ENCODE measurements around the gene WSCD1. TPM values are rescaled to one million over a fixed set of nuclear protein-coding genes. Genes with fewer than 3 reads are reported as not detected.

WSCD1 gene
- total RNA-seq, 2 experiments from 2014 or later: not detected

DNA sequence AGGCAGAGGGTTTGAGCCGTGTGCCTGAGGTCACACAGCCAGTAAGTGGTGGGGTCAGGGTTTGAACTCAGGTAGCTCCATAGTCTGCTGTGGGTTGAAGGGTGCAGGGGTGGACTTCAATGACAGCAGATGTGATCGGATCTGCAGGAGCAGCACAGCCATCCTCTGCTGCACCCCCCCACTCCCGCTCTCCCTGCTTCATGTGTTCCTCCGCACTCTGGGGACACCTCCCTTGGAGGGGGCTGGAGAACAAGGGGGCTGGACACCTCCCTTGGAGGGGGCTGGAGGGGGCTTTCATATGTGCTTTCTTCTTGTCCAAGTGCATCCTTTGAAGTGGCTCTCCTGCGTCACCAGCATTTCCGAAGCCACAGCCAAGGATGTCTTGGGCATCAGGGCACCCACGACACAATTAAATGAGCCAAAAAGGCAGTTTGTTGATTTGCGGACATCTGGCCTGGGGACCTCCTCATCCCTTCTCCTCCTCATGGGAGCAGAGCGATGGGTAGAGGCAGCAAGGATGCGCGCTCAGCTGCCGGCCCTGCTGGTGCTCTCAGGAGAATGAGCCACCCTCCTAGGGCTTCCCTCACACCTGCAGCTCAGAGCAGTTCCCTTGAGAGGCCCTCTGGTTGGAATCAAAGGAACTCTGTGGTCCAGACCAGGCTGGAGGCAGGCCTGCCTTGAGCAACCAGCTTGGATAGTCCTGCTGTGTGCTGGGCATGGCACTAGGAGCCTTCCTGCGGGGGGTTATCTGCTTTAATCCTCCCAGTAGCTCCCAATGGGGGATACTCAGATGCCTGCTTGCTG, 26.2 kb downstream of the WSCD1 start:
- no peak overlapping the region for H3K27ac ChIP-seq (ENCODE audit: low read depth, low read length, poor library complexity, severe bottlenecking)
- H3K4me3 ChIP-seq (ENCODE audit: low read depth, low read length, poor library complexity, severe bottlenecking): no peak overlapping the region
- CTCF ChIA-PET (ENCODE audit: unreplicated experiment): no interaction called here
- no peaks in the 10 kb centered on the region for H3K79me2 ChIP-seq (ENCODE audit: insufficient read depth, low read depth, low read length)
- no peaks in the 10 kb centered on the region for H3K36me3 ChIP-seq (ENCODE audit: insufficient read depth, low read length)
- intact Hi-C loops (cut with micrococcal nuclease; ENCODE audit: unreplicated experiment): no loop called here
- H3K9me3 ChIP-seq (ENCODE audit: low read length): no peaks in the 10 kb centered on the region
- DNase-seq (ENCODE audit: low spot score): no peak
- no peaks in the 10 kb centered on the region for H3K4me1 ChIP-seq (ENCODE audit: insufficient read depth, low read length, poor library complexity, severe bottlenecking)
- no peak overlapping the region for H2AFZ ChIP-seq (ENCODE audit: low read length)
- no peaks in the 10 kb centered on the region for H4K20me1 ChIP-seq (ENCODE audit: insufficient read depth, low read length)
- no TSS peak for BruUV-seq (replicated peaks)
- POLR2A ChIA-PET: interaction anchor here (0.9 kb wide), 1 partner anchor 12 kb away, joined by 4 read pairs; no protein-coding TSS in a partner anchor
- no peak for TF ChIP-seq EZH2phosphoT487 (IDR thresholded peaks at IDR 0.05; ENCODE audit: borderline replicate concordance, low read depth, low read length)
- TF ChIP-seq, protein P1, sequence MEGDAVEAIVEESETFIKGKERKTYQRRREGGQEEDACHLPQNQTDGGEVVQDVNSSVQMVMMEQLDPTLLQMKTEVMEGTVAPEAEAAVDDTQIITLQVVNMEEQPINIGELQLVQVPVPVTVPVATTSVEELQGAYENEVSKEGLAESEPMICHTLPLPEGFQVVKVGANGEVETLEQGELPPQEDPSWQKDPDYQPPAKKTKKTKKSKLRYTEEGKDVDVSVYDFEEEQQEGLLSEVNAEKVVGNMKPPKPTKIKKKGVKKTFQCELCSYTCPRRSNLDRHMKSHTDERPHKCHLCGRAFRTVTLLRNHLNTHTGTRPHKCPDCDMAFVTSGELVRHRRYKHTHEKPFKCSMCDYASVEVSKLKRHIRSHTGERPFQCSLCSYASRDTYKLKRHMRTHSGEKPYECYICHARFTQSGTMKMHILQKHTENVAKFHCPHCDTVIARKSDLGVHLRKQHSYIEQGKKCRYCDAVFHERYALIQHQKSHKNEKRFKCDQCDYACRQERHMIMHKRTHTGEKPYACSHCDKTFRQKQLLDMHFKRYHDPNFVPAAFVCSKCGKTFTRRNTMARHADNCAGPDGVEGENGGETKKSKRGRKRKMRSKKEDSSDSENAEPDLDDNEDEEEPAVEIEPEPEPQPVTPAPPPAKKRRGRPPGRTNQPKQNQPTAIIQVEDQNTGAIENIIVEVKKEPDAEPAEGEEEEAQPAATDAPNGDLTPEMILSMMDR (conservative IDR thresholded peaks at IDR 0.05; ENCODE audit: low read length): no peak
- H3K4me2 ChIP-seq (ENCODE audit: low read length): no peak overlapping the region
- H3K9me2 ChIP-seq (ENCODE audit: insufficient read depth, low read length): no peaks in the 10 kb centered on the region

DNA sequence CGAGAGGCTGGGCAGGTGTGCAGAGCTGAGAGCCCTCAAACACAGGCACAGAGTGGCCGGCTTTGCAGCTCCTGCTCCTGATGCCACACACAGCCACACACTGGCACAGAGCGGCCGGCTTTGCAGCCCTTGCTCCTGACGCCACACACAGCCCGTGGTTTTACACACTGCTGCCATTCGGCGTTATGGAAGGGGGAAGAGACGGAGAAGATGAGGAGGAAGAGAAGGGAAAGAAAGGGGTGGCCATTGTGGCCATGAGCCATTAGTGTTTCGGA, 26.8 kb downstream of the WSCD1 start:
- TF ChIP-seq EZH2phosphoT487 (IDR thresholded peaks at IDR 0.05; ENCODE audit: borderline replicate concordance, low read depth, low read length): no peak
- TF ChIP-seq, protein P1 (conservative IDR thresholded peaks at IDR 0.05; ENCODE audit: low read length): no peak
- CTCF ChIA-PET (ENCODE audit: unreplicated experiment): no interaction called here
- no peaks in the 10 kb centered on the region for H3K79me2 ChIP-seq (ENCODE audit: insufficient read depth, low read depth, low read length)
- no peaks in the 10 kb centered on the region for H3K9me3 ChIP-seq (ENCODE audit: low read length)
- POLR2A ChIA-PET: no interaction called here
- H3K9me2 ChIP-seq (ENCODE audit: insufficient read depth, low read length): no peaks in the 10 kb centered on the region
- H3K27ac ChIP-seq (ENCODE audit: low read depth, low read length, poor library complexity, severe bottlenecking): no peak overlapping the region
- H3K4me1 ChIP-seq (ENCODE audit: insufficient read depth, low read length, poor library complexity, severe bottlenecking): no peaks in the 10 kb centered on the region
- intact Hi-C loops (cut with micrococcal nuclease; ENCODE audit: unreplicated experiment): no loop called here
- no peaks in the 10 kb centered on the region for H3K36me3 ChIP-seq (ENCODE audit: insufficient read depth, low read length)
- H4K20me1 ChIP-seq (ENCODE audit: insufficient read depth, low read length): no peaks in the 10 kb centered on the region
- no peak overlapping the region for H3K4me3 ChIP-seq (ENCODE audit: low read depth, low read length, poor library complexity, severe bottlenecking)
- no peak overlapping the region for H2AFZ ChIP-seq (ENCODE audit: low read length)
- no TSS peak for BruUV-seq (replicated peaks)
- H3K4me2 ChIP-seq (ENCODE audit: low read length): no peak overlapping the region
- DNase-seq (ENCODE audit: low spot score): no peak

DNA sequence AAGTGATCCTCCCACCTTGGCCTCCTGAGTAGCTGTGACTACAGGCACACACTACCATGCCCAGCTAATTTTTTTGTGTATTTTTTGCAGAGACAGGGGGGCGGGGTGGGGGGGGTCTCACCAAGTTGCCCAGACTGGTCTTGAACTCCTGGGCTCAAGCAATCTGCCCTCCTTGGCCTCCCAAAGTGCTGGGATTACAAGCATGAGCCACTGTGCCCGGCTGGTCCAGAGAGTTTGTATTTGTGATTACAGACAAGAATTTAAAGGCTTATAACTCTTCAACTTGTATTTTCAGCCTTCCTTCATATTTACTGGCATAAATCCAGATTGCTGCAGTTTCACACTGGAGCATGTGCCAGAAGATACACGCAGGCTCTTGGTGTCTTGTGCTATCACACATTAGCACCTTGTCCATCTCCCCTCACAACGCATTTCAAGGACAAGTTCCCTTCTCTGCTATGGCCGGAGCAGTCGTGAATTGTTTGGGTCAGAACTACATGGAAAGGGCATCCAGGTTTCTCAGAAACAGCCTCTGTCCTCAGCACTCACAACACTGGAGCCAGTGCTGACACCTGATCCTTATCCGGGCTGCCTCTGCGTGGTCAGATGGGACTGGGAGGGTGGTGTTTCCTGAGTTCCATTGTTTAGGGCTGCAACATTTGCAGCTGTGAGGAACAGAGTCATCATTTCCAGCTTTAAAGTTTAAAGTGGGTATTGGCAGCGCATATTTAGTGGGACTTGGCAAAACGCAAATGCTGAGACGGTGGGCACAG, 28.1 kb downstream of the WSCD1 start:
- no peak overlapping the region for H3K4me3 ChIP-seq (ENCODE audit: low read depth, low read length, poor library complexity, severe bottlenecking)
- H4K20me1 ChIP-seq (ENCODE audit: insufficient read depth, low read length): no peaks in the 10 kb centered on the region
- no peaks in the 10 kb centered on the region for H3K4me1 ChIP-seq (ENCODE audit: insufficient read depth, low read length, poor library complexity, severe bottlenecking)
- ChIA-PET POLR2A (no interaction called here), CTCF (ENCODE audit: unreplicated experiment) (no interaction called here)
- H3K9me3 ChIP-seq (ENCODE audit: low read length): no peaks in the 10 kb centered on the region
- no peak overlapping the region for H3K4me2 ChIP-seq (ENCODE audit: low read length)
- DNase-seq (ENCODE audit: low spot score): no peak
- intact Hi-C loops (cut with micrococcal nuclease; ENCODE audit: unreplicated experiment): no loop called here
- TF ChIP-seq EZH2phosphoT487 (IDR thresholded peaks at IDR 0.05; ENCODE audit: borderline replicate concordance, low read depth, low read length): no peak
- TF ChIP-seq, protein P1 (conservative IDR thresholded peaks at IDR 0.05; ENCODE audit: low read length): no peak
- H3K27ac ChIP-seq (ENCODE audit: low read depth, low read length, poor library complexity, severe bottlenecking): no peak overlapping the region
- H3K36me3 ChIP-seq (ENCODE audit: insufficient read depth, low read length): no peaks in the 10 kb centered on the region
- no peak overlapping the region for H2AFZ ChIP-seq (ENCODE audit: low read length)
- no TSS peak for BruUV-seq (replicated peaks)
- no peaks in the 10 kb centered on the region for H3K79me2 ChIP-seq (ENCODE audit: insufficient read depth, low read depth, low read length)
- no peaks in the 10 kb centered on the region for H3K9me2 ChIP-seq (ENCODE audit: insufficient read depth, low read length)

Data from OCI-LY7 (cell line).